Testis (tissue), 3 donors: Measurements from ENCODE around the gene TULP4. TPM values are rescaled to one million over a fixed set of nuclear protein-coding genes. Genes with fewer than 3 reads are reported as not detected.
"Not testable (repeated sequence)": the region's sequence is repeated elsewhere in the genome, so short reads cannot be mapped to it uniquely, and the experiment has no call there.

Experiments used
- DNase-seq: peaks from one replicate; pipeline ENCODE4 v3.0.0-alpha.2; 2019
- H3K27ac ChIP-seq, 2 donors: fragments of 200-600 bp; sonication (generic); one replicate each; pipeline ENCODE4 v1.5.1; 2019
- H3K27me3 ChIP-seq: fragments of 200-600 bp; sonication (generic); one replicate; pipeline ENCODE4 v1.5.1; 2019
- H3K36me3 ChIP-seq: fragments of 200-600 bp; sonication (generic); one replicate; pipeline ENCODE4 v1.5.1; 2017; ENCODE audit warnings: low read depth; ENCODE audit errors: missing control alignments
- H3K4me1 ChIP-seq: fragments of 200-600 bp; sonication (generic); one replicate; pipeline ENCODE4 v1.5.1; 2019
- H3K4me3 ChIP-seq, 2 donors: fragments of 200-600 bp; sonication (generic); one replicate each; pipeline ENCODE4 v1.5.1; 2017 to 2019
- H3K9me3 ChIP-seq: fragments of 200-600 bp; sonication (generic); one replicate; pipeline ENCODE4 v1.5.1; 2017
- CTCF ChIP-seq, 3 experiments: fragments of 450-650 bp in 2 of 3; fragments of 200-600 bp in 1 of 3; sonication (generic) in 1 of 3; IDR thresholded peaks; one replicate each; pipeline ENCODE4 v1.5.1; 2016 to 2019; ENCODE audit warnings: antibody characterized with exemption in 3 of 3, mild to moderate bottlenecking in 2 of 3, moderate library complexity in 1 of 3
- POLR2A ChIP-seq: fragments of 450-650 bp; IDR thresholded peaks from one replicate; pipeline ENCODE4 v1.6.1; 2017; ENCODE audit warnings: antibody characterized with exemption, mild to moderate bottlenecking, moderate library complexity
- WGBS, 2 donors: methylation state at CpG; one replicate each; pipeline ENCODE4 v1.1.5; 2018; 5-methylcytosine and 5-hydroxymethylcytosine counted together
- intact Hi-C: fragments of 100-400 bp; cut with DNase I; formaldehyde crosslinking; loops from one replicate; pipeline ENCODE4 v1.15.1; 2023; ENCODE audit warnings: low total_unique reads
- polyA plus RNA-seq: library from polyadenylated mRNA; stranded (reverse); fragments of 350-450 nt; fragmentation: Illumina TruSeq; extraction: RNeasy Lipid Tissue Mini Kit (QIAGEN cat#74804); gene quantifications from one replicate; pipeline ENCODE4 v1.2.3, GENCODE V29; 2014; ENCODE audit warnings: low read depth, low replicate concordance; ENCODE audit not compliant: insufficient read depth
- total RNA-seq, 2 donors: library from RNA; depleted of rRNA; stranded (reverse); fragments of >200 nt; gene quantifications; one replicate each; pipeline ENCODE4 v1.2.3, GENCODE V29; 2016

The TULP4 gene
- total and polyA plus RNA-seq, 3 donors from 2014 or later, result 18.0 to 211 (median 116) TPM

- Histone ChIP-seq H3K4me1 (peaks cover 6% of the 10 kb centered on the region), H3K4me3 (no peak overlapping the region), H3K9me3 (no peaks in the 10 kb centered on the region), H3K27me3 (no peaks in the 10 kb centered on the region), H3K36me3 (no peaks in the 10 kb centered on the region), H3K27ac (no peak overlapping the region)
- WGBS, 2 donors, result 79 to 93% methylated on average over 3 of the region's 3 CpGs
- TF ChIP-seq POLR2A (no peak), CTCF (IDR thresholded peaks at IDR 0.05) (no peak)
- intact Hi-C loops, result no loop called here
- no peak for DNase-seq
Observed at GRCh38 chr6:158290659-158291058, 21.6 kb upstream of the TULP4 start.

GRCh38 chr6:158292016-158292415 is 20.2 kb upstream of the TULP4 start:
- peaks cover 6% of the 10 kb centered on the region for H3K4me1 ChIP-seq
- WGBS, 2 donors, result 91 to 98% methylated on average over 3 of the region's 3 CpGs

GRCh38 chr6:158293122-158293521 is 19.1 kb upstream of the TULP4 start:
- TF ChIP-seq POLR2A, result no peak
- no peak for TF ChIP-seq CTCF (IDR thresholded peaks at IDR 0.05)
- Histone ChIP-seq H3K27ac (no peak overlapping the region), H3K9me3 (no peaks in the 10 kb centered on the region), H3K36me3 (no peaks in the 10 kb centered on the region), H3K4me1 (peaks cover 6% of the 10 kb centered on the region), H3K4me3 (no peak overlapping the region), H3K27me3 (no peaks in the 10 kb centered on the region)
- intact Hi-C loops, result no loop called here
- WGBS, 2 donors, result 90 to 95% methylated on average over 1 of the region's 1 CpG
- no peak for DNase-seq

More at GRCh38 chr6:158292016-158292415, 20.2 kb upstream of the TULP4 start:
- Histone ChIP-seq H3K9me3 (no peaks in the 10 kb centered on the region), H3K36me3 (no peaks in the 10 kb centered on the region), H3K4me3 (no peak overlapping the region), H3K27me3 (no peaks in the 10 kb centered on the region), H3K27ac (no peak overlapping the region)
- intact Hi-C loops, result no loop called here
- TF ChIP-seq POLR2A (no peak), CTCF (IDR thresholded peaks at IDR 0.05) (no peak)
- DNase-seq, result no peak

GRCh38 chr6:158295976-158296853 is 16.1 kb upstream of the TULP4 start:
- H3K4me3 ChIP-seq, H3K36me3 ChIP-seq, DNase-seq, H3K27me3 ChIP-seq, H3K27ac ChIP-seq, H3K9me3 ChIP-seq, intact Hi-C loops, H3K4me1 ChIP-seq: not testable (repeated sequence)
- 95% methylated on average over 11 of the region's 11 CpGs for WGBS, 2 donors

- H3K27ac ChIP-seq, H3K4me1 ChIP-seq, H3K27me3 ChIP-seq, H3K36me3 ChIP-seq, DNase-seq, H3K4me3 ChIP-seq, H3K9me3 ChIP-seq, intact Hi-C loops: not testable (repeated sequence)
- 94 to 96% methylated on average over 7 of the region's 7 CpGs for WGBS, 2 donors
Observed at GRCh38 chr6:158296854-158297324, 15.4 kb upstream of the TULP4 start.

- H3K4me3 ChIP-seq, H3K27ac ChIP-seq, intact Hi-C loops, H3K27me3 ChIP-seq, H3K9me3 ChIP-seq, H3K36me3 ChIP-seq, H3K4me1 ChIP-seq, DNase-seq: not testable (repeated sequence)
- WGBS, 2 donors, result 94 to 98% methylated on average over 10 of the region's 10 CpGs
Observed at GRCh38 chr6:158297657-158298056, 14.6 kb upstream of the TULP4 start.

GRCh38 chr6:158300306-158301143 is 11.7 kb upstream of the TULP4 start:
- H3K27me3 ChIP-seq, H3K36me3 ChIP-seq, H3K9me3 ChIP-seq, H3K4me3 ChIP-seq, H3K27ac ChIP-seq, DNase-seq, intact Hi-C loops, H3K4me1 ChIP-seq: not testable (repeated sequence)
- 87 to 88% methylated on average over 10 of the region's 10 CpGs for WGBS, 2 donors

GRCh38 chr6:158301561-158301960 is 10.7 kb upstream of the TULP4 start:
- DNase-seq, H3K4me3 ChIP-seq, H3K27ac ChIP-seq, H3K4me1 ChIP-seq, H3K36me3 ChIP-seq, intact Hi-C loops, H3K27me3 ChIP-seq, H3K9me3 ChIP-seq: not testable (repeated sequence)
- WGBS, 2 donors, result 91 to 94% methylated on average over 4 of the region's 4 CpGs
